Neural progenitor cell (in vitro differentiated cells): ENCODE results near the gene CHRNA7.

Experiments
- EZH2 ChIP-seq: fragments of 200-600 bp; sonication (generic); IDR thresholded peaks from 2 replicates; pipeline ENCODE4 v1.6.1; 2017; ENCODE audit warnings: antibody characterized with exemption, mild to moderate bottlenecking, moderate library complexity
- EZH2phosphoT487 ChIP-seq: fragments of 200-600 bp; sonication (generic); IDR thresholded peaks from 2 replicates; pipeline ENCODE4 v1.6.1; 2017; ENCODE audit warnings: antibody characterized with exemption
- TF ChIP-seq, protein P1 (sequence below): fragments of 200-600 bp; sonication (generic); IDR thresholded peaks from 2 replicates; pipeline ENCODE4 v1.5.1; 2017; ENCODE audit warnings: antibody characterized with exemption, mild to moderate bottlenecking

GRCh38 chr15:32020156-32020555 lies 10.2 kb upstream of the CHRNA7 start:
- TF ChIP-seq, protein P1, sequence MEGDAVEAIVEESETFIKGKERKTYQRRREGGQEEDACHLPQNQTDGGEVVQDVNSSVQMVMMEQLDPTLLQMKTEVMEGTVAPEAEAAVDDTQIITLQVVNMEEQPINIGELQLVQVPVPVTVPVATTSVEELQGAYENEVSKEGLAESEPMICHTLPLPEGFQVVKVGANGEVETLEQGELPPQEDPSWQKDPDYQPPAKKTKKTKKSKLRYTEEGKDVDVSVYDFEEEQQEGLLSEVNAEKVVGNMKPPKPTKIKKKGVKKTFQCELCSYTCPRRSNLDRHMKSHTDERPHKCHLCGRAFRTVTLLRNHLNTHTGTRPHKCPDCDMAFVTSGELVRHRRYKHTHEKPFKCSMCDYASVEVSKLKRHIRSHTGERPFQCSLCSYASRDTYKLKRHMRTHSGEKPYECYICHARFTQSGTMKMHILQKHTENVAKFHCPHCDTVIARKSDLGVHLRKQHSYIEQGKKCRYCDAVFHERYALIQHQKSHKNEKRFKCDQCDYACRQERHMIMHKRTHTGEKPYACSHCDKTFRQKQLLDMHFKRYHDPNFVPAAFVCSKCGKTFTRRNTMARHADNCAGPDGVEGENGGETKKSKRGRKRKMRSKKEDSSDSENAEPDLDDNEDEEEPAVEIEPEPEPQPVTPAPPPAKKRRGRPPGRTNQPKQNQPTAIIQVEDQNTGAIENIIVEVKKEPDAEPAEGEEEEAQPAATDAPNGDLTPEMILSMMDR, result no peak
- no peak for TF ChIP-seq EZH2
- no peak for TF ChIP-seq EZH2phosphoT487
